Metanephros (tissue), 2 donors: ENCODE measurements around the gene GOLGA8R. TPM values are rescaled to one million over a fixed set of nuclear protein-coding genes. Genes with fewer than 3 reads are reported as not detected.

Experiments
- small RNA-seq: library from RNA; depleted of rRNA; stranded (forward); fragments of <200 nt; gene quantifications from one replicate; pipeline ENCODE3, GENCODE V24; 2014; ENCODE audit warnings: low replicate concordance
- total RNA-seq: library from RNA; depleted of rRNA; stranded (reverse); fragments of >200 nt; gene quantifications from one replicate; pipeline ENCODE4 v1.2.3, GENCODE V29; 2014

GOLGA8R gene, protein sequence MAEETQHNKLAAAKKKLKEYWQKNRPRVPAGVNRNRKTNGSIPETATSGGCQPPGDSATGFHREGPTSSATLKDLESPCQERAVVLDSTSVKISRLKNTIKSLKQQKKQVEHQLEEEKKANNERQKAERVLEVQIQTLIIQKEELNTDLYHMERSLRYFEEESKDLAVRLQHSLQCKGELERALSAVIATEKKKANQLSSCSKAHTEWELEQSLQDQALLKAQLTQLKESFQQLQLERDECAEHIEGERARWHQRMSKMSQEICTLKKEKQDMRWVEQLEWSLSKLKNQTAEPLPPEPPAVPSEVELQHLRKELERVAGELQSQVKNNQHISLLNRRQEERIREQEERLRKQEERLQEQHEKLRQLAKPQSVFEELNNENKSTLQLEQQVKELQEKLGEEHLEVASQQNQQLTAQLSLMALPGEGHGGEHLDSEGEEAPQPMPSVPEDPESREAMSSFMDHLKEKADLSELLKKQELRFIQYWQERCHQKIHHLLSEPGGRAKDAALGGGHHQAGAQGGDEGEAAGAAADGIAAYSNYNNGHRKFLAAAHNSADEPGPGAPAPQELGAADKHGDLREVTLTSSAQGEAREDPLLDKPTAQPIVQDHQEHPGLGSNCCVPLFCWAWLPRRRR
- 8.2 TPM for total RNA-seq

DNA sequence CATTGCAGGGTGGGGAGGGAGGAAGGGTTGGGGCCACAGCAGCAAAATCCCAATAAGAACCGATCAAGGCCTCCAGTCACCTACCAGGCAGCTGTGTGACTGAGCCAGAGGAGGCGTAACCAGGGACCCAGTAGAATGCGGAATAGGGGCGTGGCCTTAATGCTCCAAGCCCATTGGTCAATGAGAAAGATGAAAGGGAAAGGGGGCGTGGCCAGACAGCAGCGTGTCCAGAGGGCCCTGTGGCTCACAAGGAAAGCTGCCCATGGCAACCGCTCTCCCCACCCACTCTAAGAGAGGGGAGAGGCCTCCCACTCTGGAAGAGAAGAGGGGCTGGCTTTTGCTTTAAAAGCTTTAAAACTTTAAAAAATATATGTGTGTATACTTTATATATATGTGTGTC is at the start of gene GOLGA8R:
Gene GOLGA8R, minus strand, starts transcription at position 101 of the 400 bp plus-strand sequence. Its CDS starts 98 bp downstream, at position 3.

DNA sequence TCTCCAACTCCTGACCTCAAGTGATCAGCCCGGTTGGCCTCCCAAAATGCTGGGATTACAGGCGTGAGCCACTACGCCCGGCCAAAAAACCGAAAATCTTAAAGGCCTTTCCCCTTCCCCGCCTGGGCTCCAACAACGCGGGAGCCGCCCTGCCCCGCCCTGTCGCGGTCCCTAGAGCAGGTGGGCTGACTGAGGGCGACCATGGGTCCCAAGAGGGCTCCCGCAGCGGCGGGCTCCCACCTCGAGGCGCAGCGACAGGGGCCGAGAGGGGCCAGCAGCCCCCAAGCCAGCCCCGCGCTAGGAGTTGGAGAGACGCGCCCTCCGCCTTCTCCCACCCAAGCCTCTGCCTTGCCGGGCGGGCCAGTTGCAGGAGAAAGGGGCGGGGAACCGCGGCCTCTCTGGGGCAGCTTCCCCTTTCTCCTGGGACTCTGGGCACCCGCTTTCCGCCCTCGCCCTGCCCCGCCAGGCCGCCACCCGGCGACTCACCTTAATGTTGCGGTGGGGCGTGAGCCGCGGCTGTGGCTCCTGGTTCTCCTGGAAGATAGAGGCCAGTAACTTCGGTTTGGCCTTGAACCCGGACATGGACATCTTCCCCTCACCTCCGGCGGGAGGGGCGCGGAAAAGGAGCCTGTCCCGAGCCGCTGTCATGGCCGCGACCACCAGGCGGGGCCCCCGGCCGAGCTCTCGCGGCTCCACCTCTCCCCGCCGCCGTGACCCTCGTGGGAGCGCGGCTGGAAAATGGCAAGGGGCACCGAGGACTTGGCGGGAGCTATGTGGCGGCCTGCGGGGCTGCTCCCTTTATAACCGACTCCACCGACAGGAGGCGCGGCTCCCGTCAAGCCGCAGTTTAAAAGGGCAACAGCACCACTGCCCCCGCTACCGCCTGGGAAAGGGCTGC is 21.0 kb downstream of the GOLGA8R start, which contains the start of gene CHRFAM7A:
Gene CHRFAM7A, minus strand, starts transcription at position 775 of the 898 bp plus-strand sequence. CDS start 10,189 bp downstream, outside the sequence.

Small RNAs within 50 kb of the gene (small RNA-seq; reads per million reads assigned to genes)
- not detected for gene AC019322.2
- not detected for gene RF00019
- not detected for gene RF00096
- gene RN7SL196P, result not detected

Other genes with a start within 250 kb of the GOLGA8R start
- gene CHRFAM7A, start 20.7 kb downstream of the GOLGA8R start, total RNA-seq, result 5.0 TPM
- gene GOLGA8Q, start 137.8 kb upstream of the GOLGA8R start, total RNA-seq, result 1.3 TPM
- gene GOLGA8H, start 189.8 kb upstream of the GOLGA8R start, total RNA-seq, result 0.88 TPM